ENCODE measurements around the gene TMEM120B. TPM values are rescaled to one million over a fixed set of nuclear protein-coding genes. Genes with fewer than 3 reads are reported as not detected.
A peak's percentile ranks its signal among the peaks of the same experiment; 100 is the strongest.

TMEM120B gene
- total RNA-seq, 1 donor from 2014 or later, result 8.9 TPM

GRCh38 chr12:121806546-121807423 lies 94.2 kb downstream of the TMEM120B start:
- Histone ChIP-seq H3K27ac (ENCODE audit: low read depth, low read length) (peak overlapping the region; percentile 60), H3K4me3 (ENCODE audit: low read length in 3 of 3) (peak overlapping the region; percentile 42 to 76 (median 56)), H3K36me3 (ENCODE audit: control insufficient read depth in 3 of 3, insufficient read depth in 3 of 3, low read length in 3 of 3) (peaks cover 26 to 31% (median 30%) of the 10 kb centered on the region in 3 donors), H3K27me3 (ENCODE audit: control insufficient read depth in 3 of 3, insufficient read depth in 3 of 3, low read length in 3 of 3) (no peaks in the 10 kb centered on the region), H3K4me1 (ENCODE audit: control insufficient read depth in 3 of 3, insufficient read depth in 3 of 3, low read length in 3 of 3) (peaks cover 36 to 39% (median 39%) of the 10 kb centered on the region in 3 donors), H3K9ac (ENCODE audit: low read depth in 1 of 3, low read length in 3 of 3) (peak overlapping the region; percentile 61 to 71 (median 71)), H3K9me3 (ENCODE audit: control insufficient read depth in 3 of 3, low read length in 3 of 3) (no peaks in the 10 kb centered on the region)

DNA sequence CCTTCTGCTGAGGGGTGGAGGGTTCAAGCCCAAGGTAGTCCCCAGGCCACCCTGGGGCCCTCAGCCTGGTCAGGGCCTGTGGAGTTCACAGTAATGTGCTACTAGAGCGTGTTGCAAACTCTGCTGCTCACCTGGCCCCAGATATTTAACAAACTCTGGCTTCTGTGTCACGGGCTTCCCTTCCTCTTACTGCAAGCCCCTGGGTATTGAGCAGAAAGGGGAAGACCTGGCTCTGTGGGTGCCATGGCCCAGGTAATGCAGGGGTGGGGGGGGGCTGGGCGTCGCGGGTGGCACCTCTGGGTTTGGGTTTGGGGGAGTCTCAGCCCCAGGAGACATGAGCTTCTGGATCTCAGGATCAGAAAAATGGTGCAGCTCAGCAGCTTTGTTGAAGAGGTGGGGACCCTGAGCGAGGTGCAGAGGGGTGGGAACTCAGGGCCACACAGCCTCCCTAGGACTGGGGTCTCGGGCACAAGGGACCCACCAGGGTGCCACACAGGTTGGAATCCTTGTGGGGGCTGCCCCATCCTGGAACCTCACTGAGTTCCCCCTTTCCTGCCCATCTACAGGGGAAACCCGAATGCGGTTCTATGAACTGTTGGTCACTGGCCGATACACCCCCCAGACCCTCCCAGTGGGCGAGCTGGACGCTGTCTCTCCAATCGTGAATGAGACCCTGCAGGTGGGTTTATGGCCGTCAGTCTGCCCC lies 95.2 kb downstream of the TMEM120B start:
- Histone ChIP-seq H3K27me3 (ENCODE audit: control insufficient read depth in 3 of 3, insufficient read depth in 3 of 3, low read length in 3 of 3) (no peaks in the 10 kb centered on the region), H3K4me3 (ENCODE audit: low read length in 3 of 3) (no peak overlapping the region), H3K36me3 (ENCODE audit: control insufficient read depth in 3 of 3, insufficient read depth in 3 of 3, low read length in 3 of 3) (peaks cover 26 to 32% (median 30%) of the 10 kb centered on the region in 3 donors), H3K4me1 (ENCODE audit: control insufficient read depth in 3 of 3, insufficient read depth in 3 of 3, low read length in 3 of 3) (peaks cover 45 to 48% (median 47%) of the 10 kb centered on the region in 3 donors), H3K27ac (ENCODE audit: low read depth, low read length) (no peak overlapping the region), H3K9ac (ENCODE audit: low read depth in 1 of 3, low read length in 3 of 3) (peak overlapping the region in 2 of 3 donors; percentile 10 to 40), H3K9me3 (ENCODE audit: control insufficient read depth in 3 of 3, low read length in 3 of 3) (no peaks in the 10 kb centered on the region)

DNA sequence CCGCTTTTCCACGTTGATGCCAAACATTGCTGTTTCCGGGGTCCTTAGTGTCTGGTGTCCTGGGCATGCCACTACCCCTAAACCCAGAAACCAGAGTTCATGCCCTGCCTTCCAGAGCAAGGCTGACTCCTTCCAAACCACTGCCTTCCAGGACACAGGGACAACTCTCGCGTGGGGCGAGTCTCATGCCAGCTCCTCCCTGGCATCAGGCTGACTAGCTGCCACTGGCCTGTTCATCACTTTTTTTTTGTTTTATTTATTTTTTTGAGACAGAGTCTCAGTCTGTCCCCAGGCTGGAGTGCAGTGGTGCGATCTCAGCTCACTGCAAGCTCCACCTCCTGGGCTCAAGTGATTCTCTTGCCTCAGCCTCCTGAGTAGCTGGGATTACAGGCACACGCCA lies 96.1 kb downstream of the TMEM120B start:
- H3K27ac ChIP-seq (ENCODE audit: low read depth, low read length), result no peak overlapping the region
- H3K4me1 ChIP-seq (ENCODE audit: control insufficient read depth in 3 of 3, insufficient read depth in 3 of 3, low read length in 3 of 3), result peaks cover 51 to 56% (median 54%) of the 10 kb centered on the region in 3 donors
- H3K36me3 ChIP-seq (ENCODE audit: control insufficient read depth in 3 of 3, insufficient read depth in 3 of 3, low read length in 3 of 3), result peaks cover 29 to 35% (median 32%) of the 10 kb centered on the region in 3 donors
- H3K27me3 ChIP-seq (ENCODE audit: control insufficient read depth in 3 of 3, insufficient read depth in 3 of 3, low read length in 3 of 3), result no peaks in the 10 kb centered on the region
- H3K9ac ChIP-seq (ENCODE audit: low read depth in 1 of 3, low read length in 3 of 3), result no peak overlapping the region
- no peak overlapping the region for H3K4me3 ChIP-seq (ENCODE audit: low read length in 3 of 3)
- H3K9me3 ChIP-seq (ENCODE audit: control insufficient read depth in 3 of 3, low read length in 3 of 3), result no peaks in the 10 kb centered on the region

DNA sequence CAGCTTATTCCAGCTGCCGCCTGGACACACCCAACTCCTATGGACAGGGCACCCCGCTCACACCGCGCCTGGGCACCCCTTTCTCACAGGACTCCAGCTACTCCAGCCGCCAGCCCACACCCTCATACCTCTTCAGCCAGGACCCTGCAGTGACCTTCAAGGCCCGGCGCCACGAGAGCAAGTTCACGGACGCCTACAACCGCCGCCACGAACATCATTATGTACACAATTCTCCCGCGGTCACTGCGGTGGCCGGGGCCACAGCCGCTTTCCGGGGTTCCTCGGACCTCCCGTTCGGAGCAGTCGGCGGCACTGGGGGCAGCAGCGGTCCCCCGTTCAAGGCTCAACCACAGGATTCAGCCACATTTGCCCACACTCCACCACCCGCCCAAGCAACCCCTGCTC lies 97.2 kb downstream of the TMEM120B start:
- Histone ChIP-seq H3K4me3 (ENCODE audit: low read length in 3 of 3) (no peak overlapping the region), H3K36me3 (ENCODE audit: control insufficient read depth in 3 of 3, insufficient read depth in 3 of 3, low read length in 3 of 3) (peaks cover 35 to 41% (median 37%) of the 10 kb centered on the region in 3 donors), H3K27ac (ENCODE audit: low read depth, low read length) (no peak overlapping the region), H3K9ac (ENCODE audit: low read depth in 1 of 3, low read length in 3 of 3) (no peak overlapping the region), H3K4me1 (ENCODE audit: control insufficient read depth in 3 of 3, insufficient read depth in 3 of 3, low read length in 3 of 3) (peaks cover 51 to 60% (median 54%) of the 10 kb centered on the region in 3 donors), H3K9me3 (ENCODE audit: control insufficient read depth in 3 of 3, low read length in 3 of 3) (no peaks in the 10 kb centered on the region), H3K27me3 (ENCODE audit: control insufficient read depth in 3 of 3, insufficient read depth in 3 of 3, low read length in 3 of 3) (no peaks in the 10 kb centered on the region)

GRCh38 chr12:121810234-121810817 lies 97.8 kb downstream of the TMEM120B start:
- Histone ChIP-seq H3K9ac (ENCODE audit: low read depth in 1 of 3, low read length in 3 of 3) (peak overlapping the region in 1 of 3 donors; percentile 86), H3K27me3 (ENCODE audit: control insufficient read depth in 3 of 3, insufficient read depth in 3 of 3, low read length in 3 of 3) (no peaks in the 10 kb centered on the region), H3K36me3 (ENCODE audit: control insufficient read depth in 3 of 3, insufficient read depth in 3 of 3, low read length in 3 of 3) (peaks cover 37 to 48% (median 43%) of the 10 kb centered on the region in 3 donors), H3K4me3 (ENCODE audit: low read length in 3 of 3) (no peak overlapping the region), H3K9me3 (ENCODE audit: control insufficient read depth in 3 of 3, low read length in 3 of 3) (no peaks in the 10 kb centered on the region), H3K4me1 (ENCODE audit: control insufficient read depth in 3 of 3, insufficient read depth in 3 of 3, low read length in 3 of 3) (peaks cover 50 to 58% (median 51%) of the 10 kb centered on the region in 3 donors), H3K27ac (ENCODE audit: low read depth, low read length) (no peak overlapping the region)

DNA sequence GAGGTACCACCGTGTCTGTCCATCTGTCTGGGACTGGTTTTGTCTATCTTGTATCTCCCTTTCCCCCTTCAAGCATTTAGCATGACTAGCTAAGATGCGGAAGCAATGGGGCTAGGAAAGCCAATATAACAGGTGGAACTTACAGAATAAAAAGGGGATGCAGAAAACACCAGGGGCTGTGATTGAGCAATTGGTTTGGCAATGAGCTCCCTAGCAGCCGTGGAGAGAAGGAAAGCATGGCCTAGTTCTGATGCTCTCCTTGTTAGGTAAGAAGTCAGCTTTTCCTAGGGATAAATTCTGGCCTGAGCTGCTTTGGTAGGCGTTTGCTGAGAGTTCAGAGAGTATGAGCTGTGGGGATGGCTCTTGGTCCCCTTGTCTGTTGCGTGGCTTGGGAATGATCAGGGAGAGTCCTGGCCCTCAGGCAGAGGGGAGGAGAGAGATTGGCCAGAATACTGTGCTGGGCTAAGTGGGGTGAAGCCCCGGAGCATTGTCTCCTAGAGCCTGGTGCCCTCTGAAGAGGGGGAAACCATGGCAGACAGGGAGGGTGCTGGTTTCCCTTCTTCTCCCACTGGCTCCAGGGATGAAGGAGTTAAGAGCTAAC lies 98.4 kb downstream of the TMEM120B start:
- Histone ChIP-seq H3K27ac (ENCODE audit: low read depth, low read length) (peak overlapping the region; percentile 54), H3K4me1 (ENCODE audit: control insufficient read depth in 3 of 3, insufficient read depth in 3 of 3, low read length in 3 of 3) (peaks cover 45 to 53% (median 47%) of the 10 kb centered on the region in 3 donors), H3K36me3 (ENCODE audit: control insufficient read depth in 3 of 3, insufficient read depth in 3 of 3, low read length in 3 of 3) (peaks cover 40 to 50% (median 46%) of the 10 kb centered on the region in 3 donors), H3K9ac (ENCODE audit: low read depth in 1 of 3, low read length in 3 of 3) (peak overlapping the region; percentile 79 to 86 (median 83)), H3K27me3 (ENCODE audit: control insufficient read depth in 3 of 3, insufficient read depth in 3 of 3, low read length in 3 of 3) (no peaks in the 10 kb centered on the region), H3K4me3 (ENCODE audit: low read length in 3 of 3) (peak overlapping the region; percentile 62 to 79 (median 76)), H3K9me3 (ENCODE audit: control insufficient read depth in 3 of 3, low read length in 3 of 3) (no peaks in the 10 kb centered on the region)

DNA sequence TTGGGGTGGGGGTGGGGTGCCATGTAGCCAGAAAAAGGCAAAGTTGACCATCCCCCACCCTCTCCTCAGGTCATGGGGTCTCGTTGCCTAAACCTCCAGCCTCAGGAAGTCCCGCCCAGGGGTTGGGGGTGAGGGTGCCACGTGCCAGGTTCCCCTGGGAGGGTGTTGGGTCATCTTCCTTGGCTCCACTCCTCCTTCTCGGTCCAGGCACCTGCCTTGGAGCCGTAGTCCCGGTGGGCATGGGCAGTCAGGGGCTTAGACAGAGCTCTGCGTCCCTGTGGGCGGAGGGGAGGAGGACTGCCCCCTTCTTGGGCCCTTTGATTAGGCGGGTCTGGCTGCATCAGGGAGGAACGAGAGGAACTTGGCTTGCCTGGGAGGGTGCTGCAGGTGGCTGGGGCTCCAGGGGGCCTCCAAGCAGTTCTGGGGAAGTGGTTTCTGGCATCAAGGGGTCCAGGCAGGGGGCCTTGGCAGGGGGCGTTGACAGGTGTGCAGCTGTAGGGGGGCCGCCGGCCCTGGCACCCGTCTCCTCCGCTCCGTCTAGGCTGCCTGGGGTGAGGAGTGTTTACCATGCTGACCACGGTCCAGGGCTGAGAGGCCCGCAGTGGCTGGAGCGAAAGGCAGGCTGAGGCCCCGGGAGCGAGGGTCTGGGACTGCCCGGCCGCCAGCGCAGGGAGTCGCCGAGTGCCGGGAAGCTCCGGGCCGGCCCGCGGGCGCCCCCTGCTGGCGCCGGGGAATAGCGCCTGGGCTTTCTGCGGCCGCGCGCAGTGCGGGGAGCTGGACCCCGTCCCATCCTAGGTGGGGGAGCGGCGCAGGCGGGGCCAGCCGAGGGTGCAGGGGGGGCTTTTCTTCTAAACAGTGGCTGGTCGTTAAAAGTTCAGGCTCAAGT lies 99.1 kb downstream of the TMEM120B start:
- H3K27ac ChIP-seq (ENCODE audit: low read depth, low read length), result peak overlapping the region; percentile 54
- H3K9ac ChIP-seq (ENCODE audit: low read depth in 1 of 3, low read length in 3 of 3), result peak overlapping the region; percentile 79 to 86 (median 83)
- H3K27me3 ChIP-seq (ENCODE audit: control insufficient read depth in 3 of 3, insufficient read depth in 3 of 3, low read length in 3 of 3), result no peaks in the 10 kb centered on the region
- no peaks in the 10 kb centered on the region for H3K9me3 ChIP-seq (ENCODE audit: control insufficient read depth in 3 of 3, low read length in 3 of 3)
- peaks cover 44 to 52% (median 52%) of the 10 kb centered on the region in 3 donors for H3K36me3 ChIP-seq (ENCODE audit: control insufficient read depth in 3 of 3, insufficient read depth in 3 of 3, low read length in 3 of 3)
- peaks cover 38 to 46% (median 40%) of the 10 kb centered on the region in 3 donors for H3K4me1 ChIP-seq (ENCODE audit: control insufficient read depth in 3 of 3, insufficient read depth in 3 of 3, low read length in 3 of 3)
- H3K4me3 ChIP-seq (ENCODE audit: low read length in 3 of 3), result peak overlapping the region; percentile 76 to 86 (median 79)

DNA sequence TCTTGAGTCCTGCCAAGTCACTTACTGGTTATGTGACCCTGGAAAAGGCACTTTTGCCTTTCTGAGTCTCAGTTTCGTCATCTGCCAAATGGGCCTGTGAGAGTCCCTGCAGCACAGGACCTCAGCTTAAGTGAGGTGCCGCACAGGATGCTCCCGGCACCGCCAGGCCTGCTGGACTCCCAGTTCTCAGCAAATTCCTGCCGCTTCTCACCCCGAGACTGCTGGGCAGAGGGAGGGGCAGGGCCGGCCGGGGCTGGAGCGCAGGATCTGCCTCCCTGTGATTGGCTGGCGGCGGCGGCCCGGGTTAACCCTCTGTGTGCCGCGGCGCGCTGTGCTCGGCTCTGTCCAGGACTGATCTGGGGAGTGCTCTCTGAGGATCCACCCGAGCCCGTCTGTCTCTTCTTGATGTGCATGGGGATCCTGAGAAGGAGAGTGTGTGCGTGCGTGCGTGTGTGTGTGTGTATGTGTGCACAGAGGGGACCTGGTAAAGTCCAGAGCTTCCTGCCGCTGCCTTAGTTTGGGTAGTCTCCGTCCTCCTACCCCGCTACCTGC lies 99.8 kb downstream of the TMEM120B start:
- Histone ChIP-seq H3K4me1 (ENCODE audit: control insufficient read depth in 3 of 3, insufficient read depth in 3 of 3, low read length in 3 of 3) (peaks cover 32 to 41% (median 33%) of the 10 kb centered on the region in 3 donors), H3K27ac (ENCODE audit: low read depth, low read length) (no peak overlapping the region), H3K27me3 (ENCODE audit: control insufficient read depth in 3 of 3, insufficient read depth in 3 of 3, low read length in 3 of 3) (no peaks in the 10 kb centered on the region), H3K36me3 (ENCODE audit: control insufficient read depth in 3 of 3, insufficient read depth in 3 of 3, low read length in 3 of 3) (peaks cover 48 to 59% (median 59%) of the 10 kb centered on the region in 3 donors), H3K4me3 (ENCODE audit: low read length in 3 of 3) (peak overlapping the region; percentile 76 to 86 (median 79)), H3K9ac (ENCODE audit: low read depth in 1 of 3, low read length in 3 of 3) (peak overlapping the region; percentile 30 to 86 (median 79)), H3K9me3 (ENCODE audit: control insufficient read depth in 3 of 3, low read length in 3 of 3) (no peaks in the 10 kb centered on the region)

Data from skeletal muscle tissue (tissue), 4 donors.